Right renal cortex interstitium (tissue), 3 donors: Measurements from ENCODE around the gene BLID. TPM values are rescaled to one million over a fixed set of nuclear protein-coding genes. Genes with fewer than 3 reads are reported as not detected.

ENCODE experiments used
- DNase-seq, 3 donors: peaks; one replicate each; pipeline ENCODE4 v3.0.0-alpha.2; 2013; ENCODE audit warnings: low read depth in 3 of 3, low spot score in 2 of 3
- polyA plus RNA-seq, 3 donors: library from polyadenylated mRNA; unstranded; fragments of 120-200 nt; gene quantifications; one replicate each; pipeline ENCODE4 v1.2.1, GENCODE V29; 2013; ENCODE audit not compliant: insufficient read length in 3 of 3

BLID gene
- polyA plus RNA-seq, 3 donors = not detected

DNA sequence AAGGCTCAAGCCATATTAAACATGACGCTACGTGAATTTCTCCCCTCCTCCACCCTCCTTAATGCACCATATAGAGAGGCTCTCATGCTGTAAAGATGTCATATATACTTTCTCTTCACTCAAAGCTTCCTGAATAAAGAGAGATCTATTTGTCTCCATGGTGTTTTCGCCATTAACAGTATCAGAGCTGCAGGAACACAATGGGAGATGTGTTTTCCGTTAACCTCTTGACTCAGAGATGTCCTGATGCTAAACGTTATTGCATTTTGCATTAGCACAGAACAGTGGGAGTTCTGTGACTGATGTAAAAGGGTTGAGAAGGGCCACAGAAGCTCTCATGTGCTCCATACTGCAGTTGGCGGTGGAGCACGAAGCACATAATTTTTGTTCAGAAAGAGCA lies 25.7 kb upstream of the BLID start:
- no peak for DNase-seq

DNA sequence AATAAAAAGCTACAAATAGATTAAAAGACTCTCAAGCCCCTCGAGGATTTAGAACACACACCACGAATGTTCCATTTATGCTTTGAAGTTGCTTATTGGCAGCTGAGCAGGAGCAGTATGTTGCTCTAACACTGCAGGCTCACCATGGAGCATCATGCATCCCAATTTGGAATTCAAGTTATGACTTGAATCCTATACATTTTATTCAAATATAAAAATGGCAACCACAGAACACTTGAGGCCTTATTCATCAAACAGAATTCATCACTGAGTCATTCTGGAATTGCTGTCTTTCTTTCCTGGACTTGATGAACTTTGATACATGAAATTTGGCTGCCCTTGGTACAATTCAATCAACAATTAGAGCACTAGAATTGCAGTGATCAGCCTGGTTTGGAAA lies 24.5 kb upstream of the BLID start:
- DNase-seq = no peak

DNA sequence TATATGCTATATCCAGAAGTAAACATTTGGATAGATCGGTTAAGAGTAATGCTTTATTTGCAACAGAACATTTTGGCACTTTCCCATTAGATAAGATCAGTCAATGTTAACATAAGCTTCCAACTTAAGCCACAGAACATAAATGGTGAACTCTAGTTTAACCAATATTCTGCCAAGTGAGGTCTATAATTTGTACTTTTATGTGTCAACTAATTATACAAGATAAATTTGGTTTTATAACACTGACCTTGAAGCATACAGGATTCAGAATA lies 23.5 kb upstream of the BLID start:
- no peak for DNase-seq

DNA sequence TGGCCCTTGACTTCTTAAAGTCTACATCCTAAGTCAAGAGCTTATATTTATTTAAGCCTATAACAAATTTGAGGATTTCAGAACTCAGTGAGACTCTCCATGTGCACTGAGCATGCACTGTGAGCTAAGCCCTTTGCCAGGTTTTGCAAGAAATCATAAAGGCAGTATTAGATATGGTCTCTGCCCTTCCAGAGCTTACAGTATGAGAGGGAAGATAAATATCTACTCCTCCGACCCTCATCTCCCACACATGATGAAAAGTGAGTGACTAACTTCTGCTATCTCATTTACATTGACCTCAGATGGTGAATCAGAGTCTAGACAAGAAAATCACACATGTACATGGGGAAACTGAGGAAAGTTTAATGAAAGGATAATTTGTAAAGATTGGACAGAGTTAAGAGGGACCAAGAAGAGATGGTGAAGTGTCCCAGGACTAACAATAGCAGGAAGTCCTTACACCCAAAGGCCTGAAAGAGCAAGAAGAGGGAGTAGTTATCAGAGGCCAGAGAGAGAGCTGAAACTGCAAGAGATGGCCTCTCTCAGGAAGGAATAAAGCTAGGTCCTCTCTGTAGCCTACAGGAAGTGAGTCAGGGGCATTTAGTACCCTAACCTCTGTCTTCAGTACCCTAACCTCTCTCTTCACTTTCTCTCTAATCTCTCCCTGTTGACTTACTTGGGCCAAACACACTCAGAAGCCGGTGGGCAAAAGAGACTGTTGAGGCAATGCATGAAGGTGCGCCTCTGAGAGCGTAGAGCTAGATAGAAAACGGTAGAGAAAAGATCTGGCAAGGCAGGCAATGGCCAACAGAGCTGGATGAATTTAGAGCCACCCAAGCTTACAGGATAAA lies 23.0 kb upstream of the BLID start:
- DNase-seq = no peak

DNA sequence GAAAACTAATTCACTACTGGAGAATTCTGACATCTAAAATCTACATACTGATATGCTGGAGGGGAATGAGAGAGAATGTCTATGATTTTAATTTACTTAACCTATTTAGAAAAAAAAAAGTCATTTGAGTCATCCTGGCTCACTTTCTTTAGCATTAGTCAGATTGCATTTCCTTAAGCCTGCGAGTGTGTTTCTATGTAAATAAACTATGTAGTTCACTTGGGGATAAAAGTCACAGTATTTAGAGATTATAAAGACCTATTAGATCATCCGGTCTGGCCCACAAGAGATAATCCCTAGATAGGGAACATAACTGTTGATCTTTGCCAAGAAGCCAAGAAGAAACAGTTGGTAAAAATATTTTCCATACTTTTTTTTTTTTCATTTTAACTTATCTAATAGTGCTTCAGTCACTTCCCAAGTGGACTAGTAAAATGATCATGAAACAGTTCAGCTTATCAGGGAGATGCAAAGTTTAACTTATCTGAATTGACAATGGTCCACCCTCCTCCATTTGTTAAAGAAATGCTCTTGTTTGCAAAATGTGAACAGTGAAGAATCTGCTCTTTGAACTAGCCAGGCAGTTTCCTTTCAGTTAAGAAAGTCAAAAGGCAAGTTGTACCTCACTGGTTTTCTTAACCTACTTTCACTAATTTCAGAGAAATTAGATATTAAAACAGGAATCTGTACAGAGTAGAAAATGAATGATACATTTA lies 21.2 kb upstream of the BLID start:
- DNase-seq = no peak

DNA sequence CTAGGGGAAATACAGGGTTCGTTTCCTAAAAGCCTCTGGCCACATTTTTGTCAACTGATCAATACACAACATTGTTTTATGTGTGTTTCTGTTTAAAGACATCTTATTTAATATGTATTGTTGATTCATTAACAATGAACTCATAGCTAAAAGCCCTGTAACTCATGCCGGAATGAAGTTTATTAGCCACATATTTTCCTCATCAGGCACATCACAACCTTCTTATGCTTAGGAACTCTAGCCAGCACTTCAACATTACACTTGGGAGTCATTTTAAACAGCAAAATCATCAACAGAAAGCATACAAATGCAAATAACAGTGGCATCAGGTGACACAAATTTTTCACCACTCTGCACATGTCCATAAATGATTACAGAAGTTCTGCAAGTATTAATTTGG lies 15.1 kb upstream of the BLID start:
- no peak for DNase-seq

DNA sequence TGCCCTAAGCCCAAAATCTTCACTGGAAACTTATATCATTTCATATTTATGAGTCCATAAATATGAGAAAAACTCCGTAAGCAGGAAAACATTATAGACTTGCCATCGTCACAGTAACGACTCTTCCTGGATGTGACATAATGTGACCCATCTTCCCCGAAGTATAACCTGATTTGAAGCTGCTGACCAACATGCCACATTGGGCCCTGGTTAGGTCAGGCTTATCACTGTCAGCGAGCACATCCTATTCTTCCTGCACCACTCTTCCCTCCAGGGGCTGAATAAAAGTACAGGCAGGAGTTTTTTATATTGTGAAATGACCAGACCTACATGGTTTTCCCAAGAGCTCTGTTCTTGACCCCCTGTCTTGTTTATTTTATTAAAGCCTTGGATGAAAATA lies 12.1 kb upstream of the BLID start:
- no peak for DNase-seq

DNA sequence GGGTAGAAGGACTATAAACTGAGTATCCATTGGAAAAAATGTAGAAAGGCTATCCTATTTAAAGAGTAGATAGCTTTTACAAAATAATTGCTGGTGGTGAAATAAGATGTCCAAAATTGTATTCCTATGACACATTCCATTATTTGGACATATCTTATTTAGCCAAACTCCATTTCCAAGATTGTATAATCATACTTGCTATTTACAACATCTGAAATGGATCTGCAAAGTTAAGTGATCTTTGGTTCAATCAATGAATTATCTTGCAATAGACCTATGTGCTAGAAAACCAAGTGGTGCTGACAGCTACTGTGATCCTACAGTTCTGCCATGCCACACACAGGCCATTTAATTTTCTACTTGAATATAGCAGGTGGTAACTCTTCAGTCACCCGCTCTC lies 11.0 kb upstream of the BLID start:
- no peak for DNase-seq

DNA sequence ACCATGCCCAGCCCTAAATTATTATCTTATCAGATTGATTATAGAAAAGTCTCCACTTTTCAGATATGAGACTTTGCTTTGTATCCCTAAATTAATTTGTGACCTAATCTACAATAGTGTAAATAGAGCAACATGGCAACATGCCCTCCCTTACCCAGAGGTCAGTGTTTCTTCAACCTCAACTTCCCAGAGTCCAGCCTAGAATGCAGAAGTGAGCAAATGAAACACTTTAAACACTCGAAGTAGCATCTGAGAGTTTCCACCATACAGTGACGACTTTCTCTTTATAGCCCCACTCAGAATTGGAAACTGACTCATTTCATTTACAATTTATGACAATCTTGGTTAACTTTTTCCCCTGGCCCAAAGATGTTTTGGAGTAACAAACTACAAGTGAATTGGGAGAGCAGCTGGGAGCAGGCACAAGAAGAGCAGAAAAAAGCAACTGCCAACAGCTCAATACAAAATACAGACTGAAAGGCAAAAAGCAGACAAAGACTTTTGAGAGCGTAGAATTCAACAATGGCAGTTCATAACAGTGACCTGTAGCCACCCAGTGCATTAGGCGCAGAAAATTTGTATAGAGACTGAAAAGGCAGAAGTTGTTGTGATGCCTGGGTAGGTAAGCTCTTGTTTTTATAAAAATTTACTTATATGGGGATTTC lies 10.1 kb upstream of the BLID start:
- DNase-seq = no peak

DNA sequence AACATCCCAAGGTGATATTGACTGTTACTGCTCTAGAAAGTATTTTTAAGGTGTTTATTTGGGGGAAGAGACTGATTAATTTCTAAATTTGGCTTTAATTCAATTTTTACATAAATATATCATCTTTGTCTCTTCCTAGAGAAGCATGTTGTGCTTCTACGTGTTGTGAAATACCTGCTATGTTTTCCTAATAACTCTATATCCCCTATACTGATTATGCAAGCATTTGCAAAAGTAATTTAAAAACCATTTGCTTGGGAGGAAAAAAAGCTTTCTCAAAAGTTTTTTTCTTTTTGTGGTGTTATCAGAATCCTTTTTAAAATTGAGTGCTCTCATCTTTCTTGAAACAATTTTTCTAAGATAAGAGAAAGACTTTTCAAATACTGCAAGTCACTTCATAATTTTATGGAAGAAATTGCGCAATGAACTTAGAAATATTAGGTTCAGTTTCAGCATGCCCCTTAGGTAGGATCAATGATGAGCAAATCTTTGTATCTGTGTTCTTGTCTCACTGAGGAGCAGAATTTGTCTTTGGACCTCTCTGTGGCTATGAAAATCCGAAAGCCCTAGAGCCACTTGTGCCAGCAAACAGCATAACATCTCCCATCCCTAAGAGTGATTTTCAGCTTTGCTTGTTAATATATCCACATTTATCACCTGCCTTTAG lies 7.4 kb upstream of the BLID start:
- no peak for DNase-seq

DNA sequence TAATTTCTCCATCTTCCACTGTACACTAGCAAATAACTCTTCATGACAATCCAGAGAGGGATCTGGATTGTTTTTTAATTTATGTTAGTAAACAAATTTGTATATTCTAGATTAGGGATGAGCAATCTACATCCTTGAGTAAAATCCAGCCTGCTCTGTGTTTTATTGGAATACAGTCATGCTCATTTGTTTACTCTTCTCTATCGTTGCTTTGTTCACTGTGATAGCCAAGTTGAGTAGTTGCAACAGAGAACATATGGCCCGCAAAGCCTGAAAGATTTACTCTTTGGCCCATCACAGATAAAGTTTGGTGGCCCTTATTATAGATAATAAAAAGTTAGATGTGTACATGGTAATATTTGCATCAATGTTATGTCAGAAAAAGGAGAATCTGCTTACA lies 6.2 kb upstream of the BLID start:
- no peak for DNase-seq

DNA sequence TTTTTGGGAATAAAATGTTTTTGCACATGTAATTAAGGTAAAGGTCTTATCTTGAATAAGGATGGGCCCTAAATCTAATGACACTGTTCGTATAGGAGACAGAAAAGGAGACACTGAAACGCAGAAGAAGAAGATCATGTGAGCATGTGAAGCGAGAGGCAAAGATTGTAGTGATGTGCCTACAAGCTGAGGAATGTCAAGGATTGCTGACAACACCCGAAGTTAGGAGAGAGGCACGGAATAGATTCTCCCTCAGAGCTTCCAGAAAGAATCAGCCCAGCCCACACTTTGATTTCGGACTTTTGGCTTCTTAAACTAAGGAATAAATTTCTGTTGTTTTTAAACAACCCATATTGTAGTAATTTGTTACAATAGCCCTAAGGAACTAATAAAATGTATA lies 4.1 kb upstream of the BLID start:
- no peak for DNase-seq

DNA sequence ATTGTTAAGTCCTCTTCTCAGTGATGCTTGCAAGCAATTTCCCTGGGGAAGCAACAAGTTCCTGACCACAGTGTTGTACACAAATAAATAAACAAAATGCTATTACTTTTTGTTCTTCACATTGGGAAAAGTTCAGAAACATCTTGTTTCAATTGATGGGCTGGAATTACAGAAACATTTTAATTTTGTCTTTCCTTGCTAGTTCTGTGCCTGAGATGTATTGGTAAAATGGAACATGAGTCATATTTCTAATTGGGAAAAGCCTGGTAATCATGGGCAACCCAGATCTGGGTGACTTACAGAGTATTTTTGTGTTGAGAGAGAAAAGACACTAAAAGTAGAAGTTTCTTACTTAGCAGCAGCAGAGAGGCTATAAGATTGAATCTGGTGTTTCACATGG lies 576 bp upstream of the BLID start:
- no peak for DNase-seq

DNA sequence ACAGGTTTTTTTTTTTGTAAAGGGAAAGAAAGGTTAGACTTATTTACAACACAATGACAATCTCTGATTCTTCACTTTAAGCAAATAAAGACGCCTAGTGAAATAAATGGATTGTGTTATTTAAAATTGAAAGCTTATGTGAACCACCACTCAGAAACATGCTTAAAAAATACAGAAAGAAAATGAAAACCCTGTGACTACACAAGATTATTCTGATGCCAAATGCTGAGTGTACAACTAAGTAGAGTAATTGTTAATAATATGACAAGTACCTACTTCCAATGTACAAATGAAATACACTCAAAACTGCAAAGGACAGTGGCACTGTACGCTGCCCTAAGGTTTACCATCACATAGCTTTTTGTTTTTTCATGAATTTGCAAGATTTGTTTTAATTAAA lies 1.0 kb downstream of the BLID start:
- DNase-seq = no peak

DNA sequence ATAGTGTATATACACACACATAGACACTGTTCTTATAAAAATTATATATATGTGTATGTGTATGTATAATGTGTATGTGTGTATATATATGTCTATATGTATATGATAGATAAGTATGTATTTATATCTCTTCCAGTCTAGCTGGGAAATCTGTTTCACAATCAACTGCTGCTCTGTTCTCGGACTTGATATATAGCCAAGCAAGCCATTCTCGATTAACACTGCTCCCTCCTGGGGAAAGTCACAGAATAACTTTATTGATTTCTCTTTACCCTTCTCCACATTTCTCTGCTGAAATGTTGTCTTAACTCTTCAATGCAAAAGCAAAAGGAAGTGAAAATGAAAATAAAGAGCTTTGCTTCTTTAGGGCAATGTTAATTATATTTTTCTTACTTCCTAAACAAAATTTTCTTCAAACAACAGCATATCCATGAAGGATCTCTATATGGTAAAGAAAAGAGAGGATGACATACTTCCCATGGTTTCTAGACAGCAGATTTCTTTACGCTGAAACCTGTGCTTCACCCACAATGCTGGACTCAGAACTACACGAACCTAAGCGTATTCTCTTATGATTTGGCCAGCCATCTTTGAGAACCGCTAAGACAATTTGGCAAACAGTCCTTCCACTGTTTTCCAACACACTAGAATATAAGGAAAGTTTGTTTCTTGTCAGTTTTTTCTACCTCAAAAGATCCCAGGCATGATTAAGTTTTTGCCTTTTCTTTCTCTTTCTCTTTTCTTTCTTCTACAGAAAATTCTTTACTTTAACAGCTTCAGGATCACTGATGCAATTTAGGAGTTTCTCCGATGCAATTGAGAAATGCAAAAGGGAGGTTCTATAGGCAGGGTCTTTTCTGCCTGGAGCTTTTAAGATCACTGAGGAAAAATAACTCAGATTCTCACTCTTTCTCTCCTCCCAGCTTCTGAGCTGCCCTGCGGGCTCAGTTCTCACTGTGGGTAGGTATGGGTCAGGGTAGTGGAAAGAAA lies 1.9 kb downstream of the BLID start:
- DNase-seq = no peak

DNA sequence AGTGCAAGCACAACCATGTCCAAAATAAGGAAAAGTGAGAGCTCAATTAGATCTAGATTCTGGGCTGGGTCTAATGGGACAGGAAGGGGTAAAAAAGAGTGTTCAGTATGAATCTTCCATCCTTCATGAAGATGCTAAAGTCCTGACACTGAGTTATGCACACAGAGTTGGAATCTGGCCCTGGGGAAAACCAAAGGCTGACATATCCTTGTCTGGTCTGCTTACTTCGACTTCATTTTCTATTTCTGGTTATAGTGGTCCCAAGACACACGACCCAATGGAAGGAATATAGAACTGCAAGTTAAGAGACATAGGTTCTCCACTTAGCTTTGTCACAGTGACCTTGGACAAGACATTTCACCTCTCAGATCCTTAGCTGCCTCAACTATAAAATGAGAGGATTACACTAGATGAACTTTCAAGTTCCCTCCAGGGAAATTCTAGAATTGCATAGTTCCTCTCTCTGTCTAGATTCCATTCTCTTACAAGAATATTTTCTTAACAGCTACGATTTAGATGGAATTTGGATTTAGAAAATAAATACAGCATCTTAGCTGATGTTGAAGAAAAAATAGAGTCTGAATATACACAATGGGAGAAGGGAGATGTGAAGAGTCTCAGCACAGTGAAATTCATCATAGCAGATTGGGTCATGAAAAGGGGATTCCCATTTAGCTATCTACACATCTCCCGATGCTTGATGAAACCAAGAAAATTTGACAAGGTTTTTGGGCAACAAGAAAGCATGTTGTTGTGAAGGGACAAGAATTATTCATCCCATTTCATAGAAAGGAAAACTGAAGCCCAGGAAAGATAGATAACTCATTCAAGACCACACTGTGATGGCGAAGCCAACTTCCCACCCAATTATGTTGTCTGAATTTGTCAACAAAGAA lies 3.3 kb downstream of the BLID start:
- no peak for DNase-seq

DNA sequence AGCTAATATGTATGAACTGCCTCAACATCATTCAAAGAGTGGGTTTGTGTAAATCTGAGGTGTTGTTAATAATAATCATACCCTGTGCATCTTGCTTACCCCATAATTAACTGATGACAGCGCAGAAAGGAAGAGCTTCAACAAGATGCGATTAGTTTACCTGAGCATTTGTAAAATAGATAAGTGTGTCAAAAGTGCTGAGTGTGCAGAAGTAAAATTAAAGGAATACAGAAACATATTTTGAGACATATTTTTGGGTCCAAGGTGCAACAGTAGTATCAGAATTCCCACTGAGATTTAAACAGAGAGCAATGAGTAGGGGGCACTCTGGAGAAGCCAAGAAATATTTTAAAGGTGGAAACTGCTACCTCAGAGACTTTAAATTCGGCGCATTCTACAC lies 6.1 kb downstream of the BLID start:
- DNase-seq = no peak

DNA sequence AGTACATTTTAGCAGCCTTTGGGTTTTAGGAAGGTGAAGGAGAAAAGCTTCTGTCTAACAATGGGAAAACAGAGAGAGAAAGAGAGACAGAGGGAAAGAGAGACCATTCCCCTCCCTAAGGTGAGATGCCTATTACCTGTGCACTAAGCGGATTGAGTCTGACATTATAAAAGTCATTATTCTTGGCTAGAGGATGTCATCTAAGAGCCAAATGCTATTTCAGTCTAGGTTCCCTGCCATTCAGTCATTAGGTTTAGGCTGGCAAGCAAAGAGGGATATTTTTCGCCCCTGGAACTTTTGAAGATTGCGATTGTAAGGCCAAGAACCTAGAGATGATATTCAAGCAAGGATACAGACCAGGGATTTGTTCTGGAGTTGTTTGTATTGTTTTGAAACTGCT lies 7.2 kb downstream of the BLID start:
- DNase-seq = no peak

DNA sequence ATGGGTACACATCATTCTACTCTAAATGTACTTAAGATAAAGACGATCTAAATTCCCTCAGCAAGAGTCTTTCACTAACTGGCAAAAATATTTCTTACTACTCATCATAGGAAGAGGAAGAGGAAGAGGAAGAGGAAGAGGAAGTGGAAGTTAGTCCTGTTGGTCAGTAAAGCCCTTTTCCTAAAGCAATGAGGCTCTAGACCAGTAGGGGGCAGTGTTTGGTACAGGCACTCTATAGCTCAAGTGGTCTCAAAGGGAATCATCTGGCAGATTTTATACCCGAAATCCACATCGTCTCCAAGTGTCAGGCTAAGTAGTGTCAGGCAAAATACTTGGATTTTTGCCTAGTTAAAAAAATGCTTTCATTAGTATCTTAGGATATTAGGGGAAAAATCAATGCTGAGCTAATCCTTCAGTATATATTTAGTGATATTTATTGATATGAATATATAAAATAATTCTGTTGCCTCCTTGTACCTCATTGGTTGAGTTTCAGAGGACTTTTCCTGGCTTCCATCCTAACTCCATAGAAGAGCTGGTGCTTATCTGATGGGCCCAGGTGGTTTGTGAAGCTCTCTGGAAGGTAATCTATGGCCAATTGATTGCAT lies 7.7 kb downstream of the BLID start:
- no peak for DNase-seq
